SK-N-SH treated with all-trans-retinoic acid at 6 μM for 48 hours (cell line): ENCODE results near the gene DET1.

ENCODE experiments used
- CREB5 ChIP-seq: fragments of 250-450 bp; sonication (Bioruptor Pico); IDR thresholded peaks from 2 replicates; pipeline ENCODE4 v1.5.1; 2020; ENCODE audit warnings: low read depth, mild to moderate bottlenecking, moderate library complexity
- PATZ1 ChIP-seq: fragments of 250-450 bp; sonication (Bioruptor Pico); IDR thresholded peaks from 2 replicates; pipeline ENCODE4 v1.8.0; 2020; ENCODE audit warnings: mild to moderate bottlenecking, moderate library complexity, borderline replicate concordance
- RARB ChIP-seq: fragments of 250-450 bp; sonication (Bioruptor Pico); IDR thresholded peaks from 2 replicates; pipeline ENCODE4 v1.8.0; 2021; ENCODE audit warnings: mild to moderate bottlenecking, moderate library complexity
- SNAI2 ChIP-seq: fragments of 250-450 bp; sonication (Bioruptor Pico); IDR thresholded peaks from 2 replicates; pipeline ENCODE4 v1.5.0; 2020; ENCODE audit warnings: mild to moderate bottlenecking, moderate library complexity
- TCF4 ChIP-seq: fragments of 250-450 bp; sonication (Bioruptor Pico); IDR thresholded peaks from 2 replicates; pipeline ENCODE4 v1.8.0; 2021; ENCODE audit warnings: mild to moderate bottlenecking, moderate library complexity, borderline replicate concordance
- TOX ChIP-seq: fragments of 250-450 bp; sonication (Bioruptor Pico); IDR thresholded peaks from 2 replicates; pipeline ENCODE4 v1.8.0; 2021; ENCODE audit warnings: mild to moderate bottlenecking, moderate library complexity, borderline replicate concordance
- ZFP3 ChIP-seq: fragments of 250-450 bp; sonication (Bioruptor Pico); IDR thresholded peaks from 2 replicates; pipeline ENCODE4 v1.5.0; 2020; ENCODE audit warnings: mild to moderate bottlenecking, moderate library complexity
- ZNF565 ChIP-seq: fragments of 450-650 bp; formaldehyde crosslinking; conservative IDR thresholded peaks from 2 replicates; pipeline ENCODE4 v1.5.0; 2020; ENCODE audit warnings: low read depth, mild to moderate bottlenecking, moderate library complexity

GRCh38 chr15:88538972-88539371, 7.5 kb downstream of the DET1 start:
- TF ChIP-seq TCF4 = no peak
- TF ChIP-seq PATZ1 (CRISPR knock-in tag) = no peak
- no peak for TF ChIP-seq ZNF565 (CRISPR knock-in tag)
- no peak for TF ChIP-seq SNAI2 (CRISPR knock-in tag)
- no peak for TF ChIP-seq RARB
- TF ChIP-seq ZFP3 (CRISPR knock-in tag) = no peak
- TF ChIP-seq CREB5 (CRISPR knock-in tag) = no peak
- no peak for TF ChIP-seq TOX
